HG03103 (cell line): ENCODE data around the gene CERKL.

Experiments
- ATAC-seq: cut with Tn5 transposase; IDR thresholded peaks from one replicate; pipeline ENCODE4 v1.9.1; 2021; ENCODE audit warnings: low read depth; ENCODE audit not compliant: unreplicated experiment

The CERKL gene

DNA sequence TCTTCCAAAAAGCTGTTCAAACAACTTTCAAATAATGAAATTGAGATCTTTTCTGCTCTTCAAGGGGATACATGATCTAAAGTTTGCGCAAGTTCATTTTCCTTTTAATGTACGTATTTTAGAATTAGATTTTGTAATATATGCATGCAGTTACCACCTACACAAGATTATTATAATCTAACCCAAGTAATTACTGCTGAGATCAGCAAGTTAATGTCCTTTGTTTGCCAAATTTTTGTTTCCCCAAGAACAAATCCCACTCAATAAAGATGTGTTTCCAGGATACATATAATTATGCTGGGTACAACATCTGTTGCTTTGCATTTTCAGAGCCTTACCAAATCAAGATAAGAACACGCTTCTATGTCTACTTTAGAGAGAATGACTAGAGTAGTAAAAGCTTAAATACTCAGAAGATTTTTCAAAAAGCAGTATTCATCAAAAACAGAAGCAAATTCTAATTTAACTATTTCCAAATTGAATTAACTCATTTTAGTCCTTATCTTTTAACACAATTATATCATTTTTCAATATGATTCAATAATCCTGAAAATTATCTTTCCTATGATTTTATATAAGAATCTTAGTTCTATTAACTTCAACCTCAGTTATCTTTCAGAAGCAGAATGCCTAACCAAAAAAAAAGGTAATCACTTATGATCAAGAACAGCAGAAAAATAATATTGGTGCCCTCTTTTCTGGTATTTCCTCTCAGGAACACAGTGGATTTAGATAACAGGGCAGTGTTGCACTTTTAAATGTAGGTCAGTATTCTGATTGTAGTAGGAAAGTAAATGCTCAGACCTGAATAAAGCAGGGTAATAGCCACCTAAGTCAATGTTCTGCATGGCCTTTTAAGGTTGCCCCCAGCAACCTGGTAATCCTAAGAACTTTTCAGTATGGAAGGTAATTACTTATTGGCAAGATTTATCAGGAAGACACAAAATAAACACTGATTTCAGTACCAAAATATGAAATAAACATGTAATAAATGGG lies 28.0 kb downstream of the CERKL start:
- ATAC-seq, result no peak

DNA sequence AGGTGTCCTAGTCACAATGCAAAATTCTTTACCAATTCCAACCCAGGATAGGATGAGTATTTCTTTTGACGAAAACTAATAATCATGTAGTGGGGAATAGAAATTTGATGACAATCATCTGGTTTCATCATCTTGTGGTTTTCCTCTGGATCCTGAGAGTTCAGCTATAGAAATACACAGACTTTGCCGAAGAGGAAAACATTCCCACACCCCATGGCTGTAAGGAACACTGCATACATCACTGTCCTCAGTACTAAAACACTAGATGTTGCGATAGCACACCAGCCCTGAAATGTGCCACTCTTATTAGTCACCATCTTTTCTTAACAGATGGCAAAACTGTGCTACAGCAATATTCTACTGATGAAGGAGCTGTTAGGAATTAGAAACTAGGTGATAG lies 29.4 kb downstream of the CERKL start:
- ATAC-seq, result no peak

DNA sequence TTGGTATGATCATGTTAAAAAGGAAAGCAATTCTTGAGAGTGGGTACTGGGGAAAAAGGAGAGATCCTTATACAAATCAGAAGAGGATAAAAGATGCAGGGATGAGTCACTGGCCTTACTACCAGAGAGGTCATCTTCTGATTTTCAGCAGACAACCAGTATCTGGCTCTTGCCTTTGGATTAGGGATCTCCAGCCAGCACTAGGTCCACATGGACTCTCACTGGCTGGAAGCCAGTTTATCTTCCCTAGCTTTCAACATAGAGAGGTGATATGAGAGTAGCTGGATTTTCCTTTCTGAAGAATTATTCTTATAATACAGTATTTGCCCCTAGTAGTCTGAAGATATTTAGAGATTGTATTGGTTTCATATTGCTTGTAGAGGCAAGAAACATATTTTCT lies 30.2 kb downstream of the CERKL start:
- ATAC-seq, result no peak

DNA sequence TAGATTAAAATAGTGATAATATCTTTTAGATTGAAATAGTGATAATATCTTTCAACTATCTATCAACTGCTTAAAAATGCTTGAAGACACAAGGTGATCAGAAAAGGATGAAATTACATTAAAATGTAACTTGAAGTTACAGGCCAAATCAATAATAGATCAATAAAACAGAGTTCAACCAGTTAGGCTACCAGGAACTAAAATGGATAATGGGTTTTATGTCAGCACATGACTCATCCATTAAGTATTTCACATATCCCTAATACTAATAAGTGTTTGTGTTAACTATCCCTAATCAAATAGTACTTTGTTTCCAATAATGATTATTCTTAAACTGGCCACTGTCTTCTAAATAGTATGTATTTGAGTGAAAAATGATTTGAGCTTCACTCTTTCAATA lies 33.7 kb downstream of the CERKL start:
- ATAC-seq, result no peak

DNA sequence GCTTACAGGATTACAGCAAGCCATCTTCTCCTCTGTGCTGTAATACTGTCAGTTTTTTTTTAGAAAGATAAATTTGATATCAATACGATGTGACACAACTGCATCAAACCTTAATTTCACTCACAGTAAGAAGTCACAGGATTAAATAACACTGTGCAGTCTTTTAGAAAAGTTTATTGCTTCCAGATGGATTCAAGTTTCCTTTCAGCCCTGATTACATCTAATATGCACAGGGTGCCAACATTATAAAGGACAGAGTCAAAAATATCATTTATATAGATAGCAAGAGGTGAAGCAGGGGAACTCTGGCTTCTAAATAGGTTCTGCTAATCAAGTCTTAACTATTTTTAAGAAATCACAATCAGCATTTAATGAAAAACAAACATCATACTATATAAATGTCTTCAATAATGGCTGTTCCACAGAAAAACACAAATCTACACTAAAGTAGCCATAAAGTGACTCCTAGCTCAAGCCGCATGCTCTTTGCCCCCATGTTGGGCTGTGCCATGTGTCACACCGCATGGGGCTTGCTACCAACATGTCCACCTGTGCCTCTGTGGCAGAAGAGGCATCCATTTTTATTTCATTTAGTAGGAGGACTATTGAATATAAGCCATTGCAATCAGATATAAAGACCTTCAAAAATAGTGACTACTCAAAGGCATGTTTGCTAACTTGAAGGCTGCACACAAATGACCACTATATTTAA lies 35.0 kb downstream of the CERKL start:
- no peak for ATAC-seq

DNA sequence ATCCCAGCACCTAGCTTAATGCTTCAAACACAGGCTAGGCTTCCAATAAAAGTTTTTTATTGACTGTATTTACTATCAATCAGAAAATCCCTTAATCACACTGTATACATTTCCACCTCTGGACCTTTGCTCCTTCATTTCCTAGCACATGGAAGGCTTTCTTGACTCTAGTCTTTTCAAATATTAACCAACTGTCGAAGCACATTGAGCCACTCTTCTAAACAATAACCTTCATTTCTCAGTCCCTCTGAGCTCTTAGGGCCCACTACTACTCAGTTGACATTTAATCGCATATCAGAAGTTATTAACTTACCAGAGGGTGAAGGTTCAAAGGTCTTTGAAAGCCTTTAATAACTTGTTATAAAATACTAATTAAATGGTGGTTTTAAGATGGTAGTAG lies 37.4 kb downstream of the CERKL start:
- ATAC-seq, result no peak

DNA sequence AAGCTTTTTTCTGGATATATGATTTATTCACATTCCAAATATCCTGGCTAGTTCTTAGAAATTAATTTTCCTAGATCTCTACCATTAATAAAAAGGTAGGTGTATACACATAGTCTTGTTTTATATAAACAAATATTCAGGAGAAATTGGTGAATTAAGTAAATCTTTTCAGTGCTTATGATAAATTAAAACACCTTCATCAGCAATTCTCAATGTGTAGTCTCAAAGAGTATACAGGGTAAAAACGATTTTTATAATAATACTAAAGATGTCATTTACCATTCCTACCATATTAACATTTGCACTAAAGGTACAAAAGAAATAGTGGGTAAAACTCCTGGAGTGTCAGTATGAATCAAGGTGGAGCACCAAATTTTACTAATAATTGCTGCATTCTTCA lies 40.2 kb downstream of the CERKL start:
- ATAC-seq, result no peak

DNA sequence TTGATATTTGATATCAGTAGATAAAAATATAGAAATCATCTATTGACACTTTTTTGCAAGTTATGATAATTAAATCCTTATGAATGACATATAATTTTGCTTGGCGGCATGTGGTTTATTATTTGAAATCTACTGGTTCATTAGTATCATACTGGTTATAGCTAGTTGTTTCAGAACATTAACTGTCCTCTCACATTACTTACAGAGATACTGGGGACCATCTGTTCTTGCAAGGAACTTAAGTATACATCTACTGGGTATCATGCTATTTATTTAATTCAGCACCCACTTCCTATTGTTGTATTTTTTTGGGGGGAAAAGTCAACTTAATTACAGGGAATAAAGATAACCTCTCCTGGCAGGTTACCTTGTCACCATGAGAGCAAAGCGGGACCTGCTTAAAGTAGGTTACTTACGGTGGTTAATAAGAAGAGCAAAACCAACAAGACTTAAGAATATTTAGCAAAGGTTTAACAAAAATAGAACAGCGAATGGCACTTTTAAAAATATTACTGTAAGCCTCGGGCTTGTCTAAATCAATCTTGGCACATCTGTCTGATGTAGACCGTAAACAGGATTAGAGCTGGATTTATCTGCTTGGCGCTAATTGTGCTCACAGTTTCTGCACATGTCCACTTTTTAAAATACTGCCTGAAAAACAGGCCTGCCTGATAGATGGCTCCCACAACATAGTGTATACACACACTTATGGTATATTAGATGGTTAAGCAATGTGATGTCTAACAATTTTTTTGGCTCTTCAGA lies 41.8 kb downstream of the CERKL start:
- ATAC-seq, result no peak

DNA sequence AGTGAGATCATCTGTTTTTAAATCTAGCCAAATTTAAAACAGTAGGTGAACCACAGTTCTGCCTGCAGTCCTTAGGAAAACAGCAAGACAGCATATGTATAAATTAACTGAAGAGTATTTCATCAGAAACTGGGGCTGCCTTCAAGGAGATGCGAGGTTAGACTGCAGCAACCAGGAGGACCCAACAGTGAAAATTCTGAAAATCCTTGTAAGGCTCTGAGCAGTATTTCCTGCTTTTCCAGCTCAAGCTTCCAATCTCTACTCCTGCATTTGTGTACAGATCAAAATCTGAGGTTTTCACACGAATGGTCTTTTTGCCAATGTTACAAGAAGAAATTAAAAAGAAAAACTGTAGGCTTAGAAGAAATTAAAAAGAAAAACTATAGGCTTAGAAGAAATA lies 43.7 kb downstream of the CERKL start:
- ATAC-seq, result no peak

DNA sequence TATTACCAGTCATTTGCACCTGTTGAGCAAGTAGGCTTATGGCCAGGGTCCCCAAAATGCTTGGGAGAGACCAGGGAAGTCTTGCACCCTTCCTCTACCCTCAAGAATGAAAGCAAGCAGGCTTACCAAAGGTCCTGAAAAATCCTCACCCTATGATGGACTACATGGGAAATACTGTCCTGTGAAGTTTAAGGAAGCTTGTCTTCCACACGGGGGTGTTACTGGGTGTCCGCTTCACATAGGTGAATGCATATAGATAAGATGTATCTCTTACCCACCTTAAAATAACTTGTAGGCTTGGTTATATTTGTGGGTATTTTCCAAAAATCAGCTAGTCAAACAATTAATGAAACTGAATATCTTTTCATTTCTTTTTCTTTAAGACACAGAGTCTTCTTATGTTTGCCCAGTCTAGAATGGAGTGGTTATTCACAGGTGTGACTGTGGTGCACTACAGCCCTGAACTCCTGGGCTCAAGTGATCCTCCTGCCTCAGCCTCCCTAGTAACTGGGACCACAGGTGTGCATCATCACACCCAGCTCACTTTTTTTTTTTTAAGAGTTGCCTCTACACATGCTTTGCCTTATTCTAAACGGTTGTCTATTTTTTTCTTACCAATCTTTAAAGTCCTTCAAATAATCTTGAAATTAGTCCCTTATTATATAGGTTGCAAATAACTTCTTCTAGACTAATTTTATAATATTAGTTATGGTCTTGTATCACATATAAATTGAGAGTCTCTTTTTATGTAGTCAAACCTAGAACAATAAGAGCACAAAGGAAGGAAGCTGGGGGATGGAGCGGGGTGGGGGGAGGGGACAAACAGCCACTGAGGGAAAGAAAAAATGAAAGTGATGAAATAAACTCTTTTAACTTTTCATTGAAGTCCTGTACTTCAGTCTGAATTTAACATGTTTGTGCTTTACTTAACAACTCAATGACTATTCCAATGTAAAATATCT lies 49.0 kb downstream of the CERKL start:
- ATAC-seq, result no peak

DNA sequence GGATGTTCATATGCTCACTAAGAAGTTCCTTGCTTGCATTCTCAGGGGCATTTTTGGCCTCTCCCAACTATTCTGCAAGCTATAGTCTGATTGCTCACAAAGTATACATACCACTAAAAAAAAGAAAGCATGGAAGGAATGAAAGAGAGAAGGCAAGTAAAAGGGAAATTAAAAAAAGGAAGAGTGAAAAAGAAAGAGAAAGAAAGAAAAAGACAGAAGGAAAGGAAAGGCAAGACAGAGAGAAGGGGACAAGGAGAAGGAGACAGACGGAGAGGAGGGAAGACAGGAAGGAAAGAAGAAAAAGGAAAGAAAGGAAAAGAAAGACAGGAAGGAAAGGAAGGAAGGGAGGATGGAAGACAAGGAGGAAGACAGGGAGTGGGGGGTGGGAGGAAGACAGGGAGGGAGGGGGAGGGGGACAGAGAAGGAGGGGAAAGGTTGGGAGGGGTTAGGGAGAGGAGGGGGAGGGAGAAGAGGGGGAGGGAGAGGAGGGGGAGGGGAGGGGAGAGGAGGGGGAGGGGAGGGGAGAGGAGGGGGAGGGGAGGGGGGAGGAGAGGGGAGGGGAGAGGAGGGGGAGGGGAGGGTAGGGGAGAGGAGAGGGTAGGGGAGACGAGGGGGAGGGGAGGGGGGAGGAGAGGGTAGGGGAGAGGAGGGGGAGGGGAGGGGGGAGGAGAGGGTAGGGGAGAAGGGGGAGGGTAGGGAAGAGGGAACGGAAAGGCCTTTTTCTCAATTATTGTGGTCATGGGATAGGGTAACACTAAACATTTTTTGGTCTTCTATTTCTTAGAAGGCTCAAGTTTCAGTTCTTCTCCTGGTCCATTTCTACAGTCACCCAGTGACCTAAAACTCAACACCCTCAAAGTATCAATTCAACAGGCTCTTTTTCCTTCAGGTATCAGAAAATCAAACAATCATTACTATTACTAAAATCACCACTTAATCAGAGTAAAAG lies 50.7 kb downstream of the CERKL start:
- ATAC-seq, result no peak

DNA sequence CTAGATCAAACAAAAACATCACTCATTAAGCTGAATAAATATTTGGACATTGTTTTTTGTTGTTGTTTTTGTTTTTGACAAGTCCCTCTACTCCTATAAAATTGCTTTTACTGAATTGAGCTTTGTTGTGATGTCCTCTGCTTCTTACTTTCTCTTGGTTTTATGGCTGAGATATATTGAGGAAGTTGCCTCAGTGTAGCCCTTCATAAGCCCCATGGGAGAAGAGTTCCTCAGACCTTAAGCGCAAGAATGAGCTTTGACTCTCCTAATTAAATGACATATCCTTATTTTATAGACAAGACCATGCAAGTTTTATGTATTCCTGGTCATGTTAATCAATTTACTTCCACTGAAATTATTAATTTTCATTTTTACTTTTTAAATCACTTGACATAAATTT lies 54.9 kb downstream of the CERKL start:
- no peak for ATAC-seq

DNA sequence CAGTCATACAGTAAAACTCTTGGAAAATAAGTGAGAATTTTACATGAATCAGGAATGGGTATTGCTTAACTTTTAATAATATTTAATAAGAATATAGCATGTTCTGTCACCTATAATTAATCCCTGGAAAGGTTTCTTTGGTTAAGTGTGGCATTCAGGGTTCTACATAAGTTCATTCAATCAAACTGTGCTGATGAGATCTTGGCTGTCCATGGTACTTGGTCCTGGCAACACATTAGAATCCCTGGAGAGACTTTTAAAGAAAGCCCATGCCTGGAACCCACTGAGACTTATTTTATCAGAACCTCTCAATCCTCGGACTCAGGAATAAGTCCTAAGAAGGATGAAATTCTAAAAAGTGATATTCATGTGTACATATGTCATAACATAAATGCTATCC lies 60.3 kb downstream of the CERKL start:
- ATAC-seq, result no peak

DNA sequence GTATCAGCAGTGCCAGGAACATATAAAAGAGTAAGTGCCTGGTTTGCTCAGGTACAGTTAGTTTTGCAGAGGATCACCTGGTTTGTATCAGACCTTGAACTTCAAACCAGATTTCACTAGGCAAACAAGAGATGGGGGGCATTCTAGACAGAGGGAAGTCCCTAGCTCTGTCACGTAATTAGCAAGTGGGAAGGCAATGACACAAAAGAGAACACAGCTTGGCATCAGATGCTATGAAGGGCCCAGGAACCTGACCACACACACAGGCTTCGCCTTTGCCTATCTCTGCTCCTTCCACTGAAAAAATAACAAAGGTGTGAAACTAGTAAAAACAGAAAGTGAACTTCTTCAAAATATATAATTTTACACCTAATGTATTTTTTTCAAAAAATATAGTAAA lies 62.6 kb downstream of the CERKL start:
- ATAC-seq, result no peak

DNA sequence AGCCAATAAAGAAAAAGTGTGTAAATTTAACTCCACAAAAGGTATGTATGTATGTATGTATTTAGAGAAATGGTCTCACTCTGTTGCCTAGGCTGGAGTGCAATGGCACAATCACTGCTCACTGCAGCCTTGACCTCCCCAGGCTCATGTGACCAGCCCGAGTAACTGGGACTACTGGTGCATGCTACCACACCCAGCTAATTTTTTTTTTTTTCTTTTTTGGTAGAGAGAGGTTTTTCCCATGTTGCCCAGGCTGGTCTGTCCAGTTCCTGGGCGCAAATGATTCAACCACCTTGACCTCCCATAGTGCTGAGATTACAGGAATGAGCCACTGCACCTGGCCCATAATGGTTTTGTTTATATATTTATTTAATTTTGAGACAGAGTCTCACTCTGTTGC lies 67.1 kb downstream of the CERKL start:
- ATAC-seq, result no peak

DNA sequence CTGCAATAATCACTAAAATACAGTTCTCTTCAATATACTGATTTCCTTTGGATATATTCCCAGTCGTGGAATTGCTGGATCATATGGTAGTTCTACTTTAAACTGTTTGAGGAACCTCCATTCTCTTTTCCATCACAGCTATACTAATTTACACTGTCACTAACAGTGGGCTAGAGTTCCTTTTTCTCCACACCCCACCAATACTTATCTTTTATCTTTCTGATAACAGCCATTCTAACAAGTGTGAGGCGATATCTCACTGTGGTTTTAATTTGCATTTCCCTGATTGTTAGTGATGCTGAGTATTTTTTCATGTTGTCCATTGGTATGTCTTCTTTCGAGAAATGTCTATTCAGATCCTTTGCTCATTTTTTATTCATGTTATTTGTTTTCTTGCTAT lies 68.4 kb downstream of the CERKL start:
- ATAC-seq, result no peak

DNA sequence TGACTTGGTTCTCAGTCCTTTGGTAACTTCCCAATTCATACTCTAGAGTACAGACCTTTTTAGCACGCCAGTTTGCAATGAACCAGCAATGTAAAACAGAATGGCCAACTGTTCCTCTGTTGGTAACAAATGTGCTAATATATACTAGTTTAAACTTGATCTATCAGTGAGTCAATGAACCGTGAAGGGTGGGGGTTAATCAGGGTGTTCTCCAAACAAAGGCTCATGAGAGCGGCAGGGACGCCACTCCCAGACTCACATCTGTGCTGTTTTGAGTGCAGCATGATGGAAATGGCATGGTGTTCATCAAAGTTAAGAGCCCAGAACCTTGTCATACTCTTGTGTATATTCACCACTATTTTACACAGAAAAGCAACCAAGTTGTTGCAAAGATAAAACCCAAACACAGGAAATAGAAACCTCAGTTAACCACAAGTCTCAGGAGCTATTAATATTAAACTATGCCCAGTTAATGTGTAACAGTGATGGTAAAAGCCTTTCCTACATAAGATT lies 70.3 kb downstream of the CERKL start:
- peak; percentile 83 for ATAC-seq

DNA sequence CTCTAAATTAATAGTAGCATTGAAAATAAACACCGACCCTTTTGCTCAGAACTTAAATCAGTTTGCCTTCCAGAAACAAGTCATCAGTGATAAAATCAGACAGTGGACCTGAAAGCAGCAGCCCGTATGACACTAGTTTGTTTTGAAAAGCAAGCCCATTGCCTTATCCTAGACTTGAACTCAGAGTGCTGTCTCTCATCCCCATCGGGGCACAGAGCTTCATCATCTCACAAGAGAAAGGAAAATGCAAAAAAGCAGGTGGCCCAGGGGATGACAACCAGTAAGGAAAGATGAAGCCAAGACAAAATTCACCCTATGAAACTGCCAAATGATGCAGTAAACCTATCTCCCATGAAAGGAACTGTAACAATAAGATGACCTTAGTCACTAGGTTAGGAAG lies 71.2 kb downstream of the CERKL start:
- no peak for ATAC-seq

DNA sequence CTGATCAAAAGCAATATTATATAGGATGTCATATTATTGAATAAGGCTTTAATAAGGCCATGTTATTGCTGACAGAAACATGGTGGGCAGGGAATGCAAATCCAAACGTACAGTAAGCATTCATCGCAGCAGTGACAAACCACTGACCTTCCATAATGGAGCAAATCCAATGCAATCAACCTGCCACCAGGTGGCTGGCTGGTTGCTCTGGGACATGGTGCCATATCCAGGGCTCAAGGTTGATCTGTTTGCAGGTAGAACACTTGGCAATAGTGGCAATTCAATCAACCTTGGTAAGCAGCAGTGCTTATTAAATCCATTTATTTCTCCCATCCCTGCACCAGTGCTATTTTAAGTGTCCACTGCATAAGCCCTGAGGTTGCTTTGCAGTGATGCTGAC lies 75.4 kb downstream of the CERKL start:
- ATAC-seq, result no peak
